Measurements from ENCODE around the gene ACKR2.

Gene ACKR2

DNA sequence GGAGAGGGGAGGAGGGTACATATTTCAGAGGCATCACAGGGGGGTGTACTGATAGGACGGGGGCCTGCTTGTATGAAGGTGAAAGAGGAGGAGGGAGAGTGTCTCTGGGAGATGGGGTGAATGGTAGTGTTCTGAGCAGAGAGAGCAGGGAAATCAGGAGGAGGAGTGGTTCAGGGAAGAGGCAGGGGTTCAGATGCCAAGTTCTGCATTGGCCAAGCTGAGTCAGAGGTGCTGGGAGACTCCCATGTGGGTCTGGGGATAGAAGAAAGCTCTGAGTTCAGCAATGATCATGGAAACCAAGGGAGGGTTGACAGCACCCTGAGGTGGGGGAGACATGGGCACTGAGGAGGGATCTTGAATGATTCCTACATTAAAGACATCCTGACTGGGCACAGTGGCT lies 63.5 kb downstream of the ACKR2 start:
- H3K36me3 ChIP-seq (ENCODE audit: insufficient read depth): no peaks in the 10 kb centered on the region
- no peaks in the 10 kb centered on the region for H3K27me3 ChIP-seq (ENCODE audit: insufficient read depth, low read depth)
- TF ChIP-seq, protein P1, sequence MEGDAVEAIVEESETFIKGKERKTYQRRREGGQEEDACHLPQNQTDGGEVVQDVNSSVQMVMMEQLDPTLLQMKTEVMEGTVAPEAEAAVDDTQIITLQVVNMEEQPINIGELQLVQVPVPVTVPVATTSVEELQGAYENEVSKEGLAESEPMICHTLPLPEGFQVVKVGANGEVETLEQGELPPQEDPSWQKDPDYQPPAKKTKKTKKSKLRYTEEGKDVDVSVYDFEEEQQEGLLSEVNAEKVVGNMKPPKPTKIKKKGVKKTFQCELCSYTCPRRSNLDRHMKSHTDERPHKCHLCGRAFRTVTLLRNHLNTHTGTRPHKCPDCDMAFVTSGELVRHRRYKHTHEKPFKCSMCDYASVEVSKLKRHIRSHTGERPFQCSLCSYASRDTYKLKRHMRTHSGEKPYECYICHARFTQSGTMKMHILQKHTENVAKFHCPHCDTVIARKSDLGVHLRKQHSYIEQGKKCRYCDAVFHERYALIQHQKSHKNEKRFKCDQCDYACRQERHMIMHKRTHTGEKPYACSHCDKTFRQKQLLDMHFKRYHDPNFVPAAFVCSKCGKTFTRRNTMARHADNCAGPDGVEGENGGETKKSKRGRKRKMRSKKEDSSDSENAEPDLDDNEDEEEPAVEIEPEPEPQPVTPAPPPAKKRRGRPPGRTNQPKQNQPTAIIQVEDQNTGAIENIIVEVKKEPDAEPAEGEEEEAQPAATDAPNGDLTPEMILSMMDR (conservative IDR thresholded peaks at IDR 0.05; ENCODE audit: low read depth, low read length): no peak
- H3K27ac ChIP-seq: no peak overlapping the region
- H2AFZ ChIP-seq (ENCODE audit: low read depth): no peak overlapping the region
- no peaks in the 10 kb centered on the region for H3K79me2 ChIP-seq (ENCODE audit: insufficient read depth, low read depth)
- no peak overlapping the region for H3K9ac ChIP-seq
- no peak overlapping the region for H3K4me3 ChIP-seq (IDR thresholded peaks at IDR 0.05; ENCODE audit: insufficient read depth, low read depth, low read length)
- H3K4me1 ChIP-seq (ENCODE audit: low read depth, poor library complexity, severe bottlenecking): no peaks in the 10 kb centered on the region
- no peak overlapping the region for H3K4me2 ChIP-seq
- no peaks in the 10 kb centered on the region for H4K20me1 ChIP-seq (ENCODE audit: insufficient read depth)

DNA sequence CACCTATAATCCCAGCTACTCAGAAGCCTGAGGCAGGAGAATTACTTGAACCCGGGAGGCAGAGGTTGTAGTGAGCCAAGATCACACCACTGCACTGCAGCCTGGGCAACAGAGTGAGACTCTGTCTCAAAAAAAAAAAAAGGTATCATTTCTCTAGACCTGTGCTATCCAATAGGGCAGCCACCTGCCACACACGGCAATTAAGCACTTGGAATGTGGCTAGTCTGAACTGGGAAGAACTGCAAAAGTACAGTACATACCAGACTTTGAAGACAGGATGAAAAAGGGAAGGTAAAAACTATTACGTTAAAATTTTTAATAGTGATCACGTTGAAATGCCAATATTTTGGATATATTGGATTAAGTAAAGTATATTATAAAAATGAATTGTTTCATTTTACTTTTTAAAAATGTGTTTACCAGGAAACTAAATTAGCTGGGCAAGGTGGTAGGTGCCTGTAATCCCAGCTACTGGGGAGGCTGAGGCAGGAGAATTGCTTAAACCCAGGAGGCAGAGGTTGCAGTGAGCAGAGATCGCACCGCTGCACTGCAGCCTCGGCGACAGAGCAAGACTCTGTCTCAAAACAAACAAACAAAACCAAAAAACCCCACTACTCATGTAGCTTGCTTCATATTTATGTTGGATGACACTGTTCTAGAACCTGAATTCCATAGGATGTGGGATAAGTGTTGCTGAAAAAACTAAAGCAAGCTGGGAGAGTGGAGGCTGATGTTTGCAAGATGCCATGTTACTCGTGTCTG lies 64.2 kb downstream of the ACKR2 start:
- H4K20me1 ChIP-seq (ENCODE audit: insufficient read depth): no peaks in the 10 kb centered on the region
- no peaks in the 10 kb centered on the region for H3K4me1 ChIP-seq (ENCODE audit: low read depth, poor library complexity, severe bottlenecking)
- no peak overlapping the region for H3K4me3 ChIP-seq (IDR thresholded peaks at IDR 0.05; ENCODE audit: insufficient read depth, low read depth, low read length)
- H3K27ac ChIP-seq: no peak overlapping the region
- H3K36me3 ChIP-seq (ENCODE audit: insufficient read depth): no peaks in the 10 kb centered on the region
- no peaks in the 10 kb centered on the region for H3K27me3 ChIP-seq (ENCODE audit: insufficient read depth, low read depth)
- no peak overlapping the region for H3K9ac ChIP-seq
- TF ChIP-seq, protein P1 (conservative IDR thresholded peaks at IDR 0.05; ENCODE audit: low read depth, low read length): no peak
- H2AFZ ChIP-seq (ENCODE audit: low read depth): no peak overlapping the region
- H3K79me2 ChIP-seq (ENCODE audit: insufficient read depth, low read depth): no peaks in the 10 kb centered on the region
- H3K4me2 ChIP-seq: no peak overlapping the region

DNA sequence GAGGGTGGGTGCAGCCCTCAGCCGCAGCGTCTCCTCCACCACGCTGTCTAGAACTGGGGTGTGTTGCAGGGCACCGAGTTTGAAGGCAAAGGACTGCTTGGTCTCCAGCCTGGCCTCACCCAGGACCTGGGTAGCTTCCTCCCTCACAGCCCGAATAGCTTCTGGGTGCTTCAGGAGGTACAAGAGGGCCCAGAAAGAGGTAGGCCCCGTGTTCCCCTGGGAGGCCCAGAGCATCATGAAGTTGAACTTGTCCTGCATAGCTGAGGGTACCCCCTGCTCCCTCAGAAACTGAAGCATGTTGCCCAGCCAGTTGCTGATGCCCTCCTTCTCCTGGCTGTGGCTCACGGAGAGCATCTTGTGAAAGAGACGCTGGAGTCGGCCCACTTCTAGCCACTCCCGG lies 65.5 kb downstream of the ACKR2 start:
- Histone ChIP-seq H3K4me1 (ENCODE audit: low read depth, poor library complexity, severe bottlenecking) (no peaks in the 10 kb centered on the region), H3K36me3 (ENCODE audit: insufficient read depth) (no peaks in the 10 kb centered on the region), H3K79me2 (ENCODE audit: insufficient read depth, low read depth) (no peaks in the 10 kb centered on the region), H4K20me1 (ENCODE audit: insufficient read depth) (no peaks in the 10 kb centered on the region), H3K27ac (no peak overlapping the region), H3K4me3 (IDR thresholded peaks at IDR 0.05; ENCODE audit: insufficient read depth, low read depth, low read length) (no peak overlapping the region), H3K27me3 (ENCODE audit: insufficient read depth, low read depth) (no peaks in the 10 kb centered on the region), H3K4me2 (no peak overlapping the region), H3K9ac (no peak overlapping the region), H2AFZ (ENCODE audit: low read depth) (no peak overlapping the region)
- TF ChIP-seq, protein P1 (conservative IDR thresholded peaks at IDR 0.05; ENCODE audit: low read depth, low read length): no peak

DNA sequence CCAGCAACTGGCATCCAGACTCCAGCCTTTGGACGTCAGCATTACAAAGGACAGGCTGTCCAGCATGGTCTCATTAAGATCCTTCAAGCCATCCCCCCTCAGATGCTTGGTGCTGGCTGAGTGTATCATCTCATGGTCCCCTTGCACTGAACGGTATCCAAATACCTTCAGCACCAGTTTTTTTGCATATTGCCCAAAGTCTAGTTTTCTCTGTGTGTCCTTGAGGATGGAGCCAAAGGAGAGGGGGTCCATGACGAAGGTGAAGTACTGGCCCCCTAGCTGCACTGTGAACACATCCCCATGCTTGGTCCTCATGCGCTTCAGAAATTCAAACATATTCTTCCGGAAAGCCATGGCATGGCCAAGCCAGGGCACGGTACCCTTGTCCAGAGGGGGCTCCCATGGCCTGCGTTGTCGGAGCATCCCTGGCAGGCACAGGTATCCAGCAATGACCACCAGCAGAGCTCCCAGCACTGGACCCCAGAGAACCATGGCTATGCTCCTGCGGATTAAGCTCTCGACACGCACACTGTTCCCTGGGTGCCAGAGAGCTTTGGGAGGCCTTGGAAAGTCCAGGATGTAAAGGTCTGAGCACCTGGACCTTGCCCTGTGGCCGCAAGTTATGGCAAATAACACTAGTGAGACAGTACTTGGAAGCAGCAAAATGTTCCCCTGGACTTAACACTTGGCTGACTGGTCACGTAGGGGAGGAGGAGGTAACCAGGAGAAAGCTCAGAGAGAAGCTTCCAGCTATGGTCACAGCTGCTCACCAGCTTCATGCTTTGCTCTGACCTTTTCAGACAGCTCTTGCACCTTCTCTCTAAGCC lies 66.3 kb downstream of the ACKR2 start, which contains the start of gene CYP8B1:
CYP8B1 (minus strand) TSS at position 555 of the 827 bp plus-strand sequence; CDS start at position 492, 63 bp downstream.
- TF ChIP-seq, protein P1 (conservative IDR thresholded peaks at IDR 0.05; ENCODE audit: low read depth, low read length): no peak
- no peak within 1 kb of the TSS for H3K27ac ChIP-seq
- no peaks in the 10 kb centered on the region for H4K20me1 ChIP-seq (ENCODE audit: insufficient read depth)
- no peaks in the 10 kb centered on the region for H3K4me1 ChIP-seq (ENCODE audit: low read depth, poor library complexity, severe bottlenecking)
- no peak within 1 kb of the TSS for H2AFZ ChIP-seq (ENCODE audit: low read depth)
- H3K4me3 ChIP-seq (IDR thresholded peaks at IDR 0.05; ENCODE audit: insufficient read depth, low read depth, low read length): no peak within 1 kb of the TSS
- H3K27me3 ChIP-seq (ENCODE audit: insufficient read depth, low read depth): no peaks in the 10 kb centered on the region
- H3K79me2 ChIP-seq (ENCODE audit: insufficient read depth, low read depth): no peaks in the 10 kb centered on the region
- no peak within 1 kb of the TSS for H3K4me2 ChIP-seq
- no peak within 1 kb of the TSS for H3K9ac ChIP-seq
- no peaks in the 10 kb centered on the region for H3K36me3 ChIP-seq (ENCODE audit: insufficient read depth)

Data from KMS-11 (cell line).